LNCaP clone FGC (cell line): Measurements from ENCODE around the gene CLCA2.

ENCODE experiments used
- DNase-seq: peaks from one replicate; pipeline ENCODE4 v3.0.0-alpha.2; 2011; ENCODE audit warnings: low read depth
- H3K4me3 ChIP-seq: 2 replicates; pipeline ENCODE4 v1.5.1; 2011; ENCODE audit warnings: mild to moderate bottlenecking, low read depth, low read length, control low read depth
- CTCF ChIP-seq: IDR thresholded peaks from 2 replicates; pipeline ENCODE4 v1.5.1; 2012; ENCODE audit warnings: mild to moderate bottlenecking; ENCODE audit not compliant: control insufficient read depth, insufficient read depth; ENCODE audit errors: extremely low read depth

Gene CLCA2

GRCh38 chr1:86504895-86505563 is 81.1 kb downstream of the CLCA2 start:
- peak; percentile 91 for DNase-seq
- no peak for TF ChIP-seq CTCF
- H3K4me3 ChIP-seq = peak overlapping the region; percentile 27

GRCh38 chr1:86505564-86505902 is 81.6 kb downstream of the CLCA2 start:
- H3K4me3 ChIP-seq = no peak overlapping the region
- no peak for TF ChIP-seq CTCF
- no peak for DNase-seq
